ENCODE data around the gene DRD2. TPM values are rescaled to one million over a fixed set of nuclear protein-coding genes. Genes with fewer than 3 reads are reported as not detected.

Gene DRD2
- total RNA-seq, 4 donors from 2014 or later = 0.41 to 31.3 TPM; not detected in 2

DNA sequence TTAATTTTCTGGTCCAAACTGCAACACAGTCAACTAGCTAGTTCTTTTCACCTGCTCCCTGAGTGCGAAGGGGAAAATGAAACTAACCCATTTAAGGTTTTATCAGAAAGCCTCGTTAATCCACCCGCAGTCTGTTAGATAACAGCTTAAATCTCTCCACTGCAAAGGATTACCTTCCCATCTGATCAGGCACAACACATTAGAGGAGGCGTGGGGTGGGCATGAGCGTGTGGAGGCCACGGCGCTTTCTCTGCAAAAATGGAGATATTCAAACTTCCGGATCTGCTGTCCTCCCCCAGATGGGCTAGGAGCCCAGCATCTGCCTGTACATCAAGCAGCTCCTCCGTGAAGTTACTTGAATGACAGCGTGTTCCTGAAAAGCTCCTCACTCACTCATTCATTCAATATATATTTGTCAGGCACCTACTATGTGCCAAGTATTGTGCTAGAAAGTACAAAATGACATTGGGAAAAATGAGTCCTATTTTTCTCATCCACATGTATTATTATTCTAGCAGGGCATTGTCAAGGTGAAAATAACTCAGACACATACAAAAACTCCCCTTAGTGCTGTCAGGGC, 101.1 kb downstream of the DRD2 start:
- DNase-seq (no peak), ATAC-seq (no peak)
- H3K36me3 ChIP-seq = no peaks in the 10 kb centered on the region
- no peak for TF ChIP-seq POLR2A (IDR thresholded peaks at IDR 0.05)
- TF ChIP-seq, protein P1, sequence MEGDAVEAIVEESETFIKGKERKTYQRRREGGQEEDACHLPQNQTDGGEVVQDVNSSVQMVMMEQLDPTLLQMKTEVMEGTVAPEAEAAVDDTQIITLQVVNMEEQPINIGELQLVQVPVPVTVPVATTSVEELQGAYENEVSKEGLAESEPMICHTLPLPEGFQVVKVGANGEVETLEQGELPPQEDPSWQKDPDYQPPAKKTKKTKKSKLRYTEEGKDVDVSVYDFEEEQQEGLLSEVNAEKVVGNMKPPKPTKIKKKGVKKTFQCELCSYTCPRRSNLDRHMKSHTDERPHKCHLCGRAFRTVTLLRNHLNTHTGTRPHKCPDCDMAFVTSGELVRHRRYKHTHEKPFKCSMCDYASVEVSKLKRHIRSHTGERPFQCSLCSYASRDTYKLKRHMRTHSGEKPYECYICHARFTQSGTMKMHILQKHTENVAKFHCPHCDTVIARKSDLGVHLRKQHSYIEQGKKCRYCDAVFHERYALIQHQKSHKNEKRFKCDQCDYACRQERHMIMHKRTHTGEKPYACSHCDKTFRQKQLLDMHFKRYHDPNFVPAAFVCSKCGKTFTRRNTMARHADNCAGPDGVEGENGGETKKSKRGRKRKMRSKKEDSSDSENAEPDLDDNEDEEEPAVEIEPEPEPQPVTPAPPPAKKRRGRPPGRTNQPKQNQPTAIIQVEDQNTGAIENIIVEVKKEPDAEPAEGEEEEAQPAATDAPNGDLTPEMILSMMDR (IDR thresholded peaks at IDR 0.05 in 4 of 5, conservative IDR thresholded peaks at IDR 0.05 in 1 of 5) = no peak
- intact Hi-C loops (cut with DNase I; ENCODE audit: low total_unique reads) (no loop called here), in situ Hi-C loops (cut with MboI; ENCODE audit: low sequenced_read_pairs in 4 of 4) (no loop called here)
- H3K27ac ChIP-seq = no peak overlapping the region
- H3K4me3 ChIP-seq = no peak overlapping the region
- H3K9me3 ChIP-seq = no peaks in the 10 kb centered on the region
- no peaks in the 10 kb centered on the region for H3K4me1 ChIP-seq
- H3K27me3 ChIP-seq = no peaks in the 10 kb centered on the region

DNA sequence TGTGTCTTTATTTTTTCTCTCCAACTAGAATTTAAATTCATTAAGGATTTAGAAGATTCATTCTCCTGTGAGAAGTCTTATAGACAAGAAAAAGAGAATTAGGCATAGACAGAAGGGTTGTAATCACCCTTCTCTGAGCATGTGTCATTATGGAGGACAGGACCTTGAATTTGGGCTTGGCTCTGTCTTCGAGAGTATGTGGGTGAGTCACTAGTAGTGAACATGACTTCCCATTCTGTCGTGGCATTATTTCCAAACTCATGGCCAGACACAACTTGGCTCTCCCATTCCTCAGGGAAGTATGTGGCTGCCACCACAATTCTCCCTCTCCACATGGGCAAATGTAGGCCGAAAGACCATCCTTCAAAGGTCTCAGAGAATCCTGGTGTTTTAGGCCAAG, 101.9 kb downstream of the DRD2 start:
- intact Hi-C loops (cut with DNase I; ENCODE audit: low total_unique reads) (no loop called here), in situ Hi-C loops (cut with MboI; ENCODE audit: low sequenced_read_pairs in 4 of 4) (no loop called here)
- H3K36me3 ChIP-seq = no peaks in the 10 kb centered on the region
- ATAC-seq (peak in 1 of 2 donors; percentile 44), DNase-seq (no peak)
- no peak overlapping the region for H3K27ac ChIP-seq
- no peaks in the 10 kb centered on the region for H3K4me1 ChIP-seq
- TF ChIP-seq POLR2A (IDR thresholded peaks at IDR 0.05) = no peak
- TF ChIP-seq, protein P1 (IDR thresholded peaks at IDR 0.05 in 4 of 5, conservative IDR thresholded peaks at IDR 0.05 in 1 of 5) = no peak
- no peaks in the 10 kb centered on the region for H3K27me3 ChIP-seq
- H3K4me3 ChIP-seq = no peak overlapping the region
- H3K9me3 ChIP-seq = no peaks in the 10 kb centered on the region

DNA sequence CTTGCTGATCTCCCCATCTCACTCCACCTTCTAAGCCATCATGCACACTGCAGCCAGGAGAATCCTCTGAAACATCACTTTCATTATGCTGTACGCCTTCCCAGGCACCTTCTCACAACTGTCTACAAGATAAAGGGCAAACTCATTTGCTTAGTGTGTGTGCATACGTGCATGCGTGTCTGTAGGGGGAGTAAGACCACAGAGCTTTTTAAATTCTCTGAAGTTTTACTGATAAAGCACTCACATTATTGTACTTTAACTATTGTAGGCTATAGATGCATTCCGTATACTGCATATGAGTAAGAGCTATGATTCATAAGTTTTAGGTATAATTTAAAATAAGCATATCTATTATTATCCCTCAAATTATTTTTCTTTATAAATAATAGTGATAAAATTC, 102.9 kb downstream of the DRD2 start:
- H3K27ac ChIP-seq = no peak overlapping the region
- ATAC-seq (no peak), DNase-seq (no peak)
- H3K4me1 ChIP-seq = no peaks in the 10 kb centered on the region
- H3K27me3 ChIP-seq = no peaks in the 10 kb centered on the region
- no peak overlapping the region for H3K4me3 ChIP-seq
- in situ Hi-C loops (cut with MboI; ENCODE audit: low sequenced_read_pairs in 4 of 4) = no loop called here
- intact Hi-C loops (cut with DNase I; ENCODE audit: low total_unique reads) = no loop called here
- TF ChIP-seq, protein P1 (IDR thresholded peaks at IDR 0.05 in 4 of 5, conservative IDR thresholded peaks at IDR 0.05 in 1 of 5) = no peak
- no peak for TF ChIP-seq POLR2A (IDR thresholded peaks at IDR 0.05)
- peaks cover 0 to 4% of the 10 kb centered on the region in 2 donors for H3K36me3 ChIP-seq
- no peaks in the 10 kb centered on the region for H3K9me3 ChIP-seq

DNA sequence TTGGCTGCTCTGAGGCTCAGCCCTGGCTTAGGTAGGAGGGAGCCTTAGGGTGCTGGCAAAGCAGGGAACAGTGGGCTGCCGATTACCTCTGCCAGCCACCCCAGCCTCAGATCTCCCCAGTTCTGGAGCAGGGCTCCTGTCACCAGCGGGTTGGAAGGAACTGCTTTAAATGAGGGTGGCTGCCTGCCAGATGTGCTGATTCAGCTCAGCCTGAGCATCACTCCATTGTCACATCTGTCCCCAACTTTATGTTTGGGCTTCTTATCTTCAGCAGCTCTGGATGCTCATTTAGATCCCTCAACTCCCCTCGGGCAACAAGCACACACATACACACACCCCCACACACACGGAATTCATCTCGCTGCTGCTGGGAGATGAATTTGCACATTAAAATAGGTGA, 104.6 kb downstream of the DRD2 start:
- Histone ChIP-seq H3K4me1 (no peaks in the 10 kb centered on the region), H3K4me3 (no peak overlapping the region), H3K27ac (no peak overlapping the region), H3K27me3 (no peaks in the 10 kb centered on the region), H3K9me3 (no peaks in the 10 kb centered on the region), H3K36me3 (peaks cover 0 to 16% of the 10 kb centered on the region in 2 donors)
- ATAC-seq (no peak), DNase-seq (no peak)
- in situ Hi-C loops (cut with MboI; ENCODE audit: low sequenced_read_pairs in 4 of 4) = no loop called here
- TF ChIP-seq, protein P1 (IDR thresholded peaks at IDR 0.05 in 4 of 5, conservative IDR thresholded peaks at IDR 0.05 in 1 of 5) = no peak
- TF ChIP-seq POLR2A (IDR thresholded peaks at IDR 0.05) = no peak
- intact Hi-C loops (cut with DNase I; ENCODE audit: low total_unique reads) = no loop called here

DNA sequence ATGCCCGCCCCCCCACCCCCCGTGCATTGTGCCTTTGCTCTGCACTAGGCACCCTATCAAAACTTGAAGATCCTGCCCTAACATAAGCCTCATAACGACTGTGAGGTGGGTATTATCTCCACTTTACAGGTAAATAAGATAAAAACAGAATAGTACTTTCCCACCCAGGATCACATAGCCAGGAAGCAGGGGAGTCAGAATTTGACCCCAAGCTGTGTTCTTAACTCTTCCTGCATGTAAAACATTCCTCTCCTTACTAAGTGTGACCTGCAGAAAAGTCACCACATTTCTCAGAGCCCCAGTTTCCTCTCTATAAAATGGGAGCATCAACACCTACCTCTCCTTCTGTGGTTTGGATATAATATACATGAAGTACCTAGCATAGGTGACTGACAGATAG, 105.8 kb downstream of the DRD2 start:
- ATAC-seq (no peak), DNase-seq (no peak)
- intact Hi-C loops (cut with DNase I; ENCODE audit: low total_unique reads) (no loop called here), in situ Hi-C loops (cut with MboI; ENCODE audit: low sequenced_read_pairs in 4 of 4) (loop anchor here in 1 of 4 donors (10.0 kb wide), 1 partner anchor 65 kb away; no protein-coding TSS in a partner anchor)
- Histone ChIP-seq H3K4me1 (no peaks in the 10 kb centered on the region), H3K4me3 (no peak overlapping the region), H3K27me3 (no peaks in the 10 kb centered on the region), H3K36me3 (peaks cover 0 to 26% of the 10 kb centered on the region in 2 donors), H3K9me3 (no peaks in the 10 kb centered on the region), H3K27ac (no peak overlapping the region)
- TF ChIP-seq, protein P1 (IDR thresholded peaks at IDR 0.05 in 4 of 5, conservative IDR thresholded peaks at IDR 0.05 in 1 of 5) = no peak
- TF ChIP-seq POLR2A (IDR thresholded peaks at IDR 0.05) = no peak

Measured in gastrocnemius medialis (tissue), 4 donors.